Pancreas (tissue), 10 donors: ENCODE data around the gene SNX30. TPM values are rescaled to one million over a fixed set of nuclear protein-coding genes. Genes with fewer than 3 reads are reported as not detected.
A peak's percentile ranks its signal among the peaks of the same experiment; 100 is the strongest.

ENCODE experiments used
- ATAC-seq, 4 donors: fragments of 200-7000 bp; cut with Tn5 transposase; one replicate each; pipeline versions ENCODE4 v1.8.0 to v1.9.1; 2020; ENCODE audit warnings: mild to moderate bottlenecking in 4 of 4, moderate library complexity in 4 of 4
- DNase-seq, 6 donors: peaks; one replicate each; pipeline ENCODE4 v3.0.0-alpha.2; 2020
- FAIRE-seq: peaks from 2 replicates; lab custom pipeline; 2012; peaks lifted over from hg19 to GRCh38; lab: Jason Lieb, UNC
- H3K27ac ChIP-seq, 4 donors: fragments of 200-600 bp; sonication (generic); 1 replicate in 3 of 4; 2 replicates in 1 of 4; pipeline versions ENCODE4 v1.5.0 to v1.8.0; 2020
- H3K27me3 ChIP-seq, 4 donors: fragments of 200-600 bp; one replicate each; pipeline ENCODE4 v1.8.0; 2021
- H3K36me3 ChIP-seq, 3 donors: fragments of 200-600 bp; sonication (generic) in 1 of 3; one replicate each; pipeline versions ENCODE4 v1.5.0 to v1.8.0; 2020 to 2021
- H3K4me1 ChIP-seq, 3 donors: fragments of 200-600 bp; one replicate each; pipeline ENCODE4 v1.8.0; 2021
- H3K4me3 ChIP-seq, 4 donors: fragments of 200-600 bp; sonication (generic) in 2 of 4; one replicate each; pipeline versions ENCODE4 v1.5.0 to v1.8.0; 2020 to 2021
- H3K9me3 ChIP-seq, 4 donors: fragments of 200-600 bp; one replicate each; pipeline ENCODE4 v1.8.0; 2021
- CTCF ChIP-seq, 4 donors: fragments of 200-600 bp; sonication (generic) in 3 of 4; IDR thresholded peaks; one replicate each; pipeline versions ENCODE4 v1.5.0 to v1.8.0; 2021; ENCODE audit warnings: antibody characterized with exemption in 4 of 4
- WGBS, 2 donors: extraction: QIAGEN DNeasy Blood & Tissue Kit; methylation state at CpG; one replicate each; pipeline ENCODE4 v1.1.7; 2013; 5-methylcytosine and 5-hydroxymethylcytosine counted together
- intact Hi-C, 3 donors: fragments of 100-400 bp; cut with DNase I; formaldehyde crosslinking; loops; one replicate each; pipeline versions ENCODE4 v1.11.1 to v1.14.2; 2022
- polyA plus RNA-seq, 2 donors: library from polyadenylated mRNA; stranded (reverse); fragments of 200-250 nt; gene quantifications; one replicate each; pipeline ENCODE4 v1.2.3, GENCODE V29; 2013
- total RNA-seq, 6 donors: library from RNA; stranded (reverse); fragmentation: NEBNext Ultra II Directional in 4 of 6; extraction: Animal tissue kit (Norgen Biotek cat#: 25700) in 4 of 6; gene quantifications; one replicate each; pipeline versions ENCODE4 v1.2.1 to v1.2.4, GENCODE V29; 2021 to 2023
- donor health status: healthy with polysubstance abuse.
- donor health status: DM: no; HTN: no; CAD: no; lungs with moderate emphysema.
- donor health status: DM: no; HTN: no; CAD: no.
- donor health status: control.
- donor health status: control.
- donor health status: Bipolar disorder and iron deficiency.
- donor health status: DM: yes; HTN: yes; CAD: no.
- donor health status: DM: no; HTN: no; CAD: no.
- donor health status: DM: no; HTN: no; CAD: no.
- donor health status: DM: yes; HTN: yes; CAD: no.

SNX30 gene
- total and polyA plus RNA-seq, 8 donors = 2.1 to 8.2 (median 4.1) TPM

GRCh38 chr9:112750764-112751055 is 150 bp downstream of the SNX30 start:
- Histone ChIP-seq H3K9me3 (no peaks in the 10 kb centered on the region), H3K27ac (peak overlapping the region; percentile 11 to 73 (median 54)), H3K27me3 (no peaks in the 10 kb centered on the region), H3K4me3 (peak overlapping the region; percentile 62 to 98 (median 94)), H3K36me3 (no peaks in the 10 kb centered on the region), H3K4me1 (peaks cover 0 to 15% (median 5%) of the 10 kb centered on the region in 3 donors)
- no peak for TF ChIP-seq CTCF (IDR thresholded peaks at IDR 0.05)
- ATAC-seq (peak; percentile 7 to 43 (median 12)), FAIRE-seq (no peak), DNase-seq (no peak)
- 0% methylated on average over 4 to 50 of the region's 50 CpGs for WGBS, 2 donors
- intact Hi-C loops = no loop called here

DNA sequence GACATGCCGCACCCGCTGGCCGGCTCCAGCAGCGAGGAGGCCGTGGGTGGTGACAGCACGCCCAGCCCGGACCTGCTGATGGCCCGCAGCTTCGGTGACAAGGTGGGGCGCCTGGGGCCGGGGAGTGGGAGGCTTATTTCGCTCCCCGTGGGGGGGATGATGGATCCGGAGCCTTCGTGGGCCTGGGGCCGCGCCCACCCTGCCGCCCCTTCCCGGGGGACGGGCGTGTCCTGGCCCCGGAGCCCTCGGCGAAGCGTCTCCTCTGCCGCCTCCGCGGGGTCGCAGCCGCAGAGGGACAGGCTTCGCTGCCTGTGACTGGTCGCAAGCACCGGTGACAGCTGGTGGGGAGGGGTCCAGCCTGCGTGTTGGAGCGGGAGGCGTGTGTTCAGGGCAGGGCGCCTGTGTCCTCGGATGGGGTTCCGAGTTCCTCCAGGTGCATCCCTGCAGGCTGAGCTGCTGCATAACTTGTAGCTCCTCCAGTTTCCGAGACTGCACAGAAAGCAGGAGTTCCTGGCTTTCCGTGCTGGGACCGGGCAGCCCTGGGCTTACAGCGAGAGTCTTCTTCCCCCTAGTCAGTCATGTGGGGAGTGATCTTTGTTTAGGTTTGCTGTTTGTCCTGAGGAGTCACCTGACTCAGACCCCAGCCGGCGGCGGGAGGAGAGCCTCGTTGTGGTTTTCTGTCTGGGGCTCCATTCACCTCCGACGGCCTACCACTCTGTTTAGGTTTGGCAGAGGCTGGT is 666 bp downstream of the SNX30 start:
- DNase-seq (peak; percentile 31 to 83 (median 54)), ATAC-seq (peak; percentile 13 to 36 (median 31)), FAIRE-seq (no peak)
- H3K36me3 ChIP-seq = no peaks in the 10 kb centered on the region
- H3K9me3 ChIP-seq = no peaks in the 10 kb centered on the region
- intact Hi-C loops = no loop called here
- no peaks in the 10 kb centered on the region for H3K27me3 ChIP-seq
- H3K27ac ChIP-seq = peak overlapping the region; percentile 11 to 73 (median 54)
- H3K4me3 ChIP-seq = peak overlapping the region; percentile 62 to 98 (median 94)
- WGBS, 2 donors = 1% methylated on average over 49 of the region's 49 CpGs
- peaks cover 0 to 15% (median 5%) of the 10 kb centered on the region in 3 donors for H3K4me1 ChIP-seq
- TF ChIP-seq CTCF (IDR thresholded peaks at IDR 0.05) = no peak

- no peak for ATAC-seq
- Histone ChIP-seq H3K27me3 (no peaks in the 10 kb centered on the region), H3K4me3 (no peak overlapping the region), H3K9me3 (no peaks in the 10 kb centered on the region), H3K36me3 (no peaks in the 10 kb centered on the region), H3K27ac (no peak overlapping the region), H3K4me1 (peaks cover 0 to 15% (median 5%) of the 10 kb centered on the region in 3 donors)
- DNase-seq = no peak
- intact Hi-C loops = no loop called here
- WGBS, 2 donors = 79 to 82% methylated on average over 6 of the region's 6 CpGs
- no peak for TF ChIP-seq CTCF (IDR thresholded peaks at IDR 0.05)
- no peak for FAIRE-seq
Measured at GRCh38 chr9:112752334-112753125, 2.0 kb downstream of the SNX30 start.

DNA sequence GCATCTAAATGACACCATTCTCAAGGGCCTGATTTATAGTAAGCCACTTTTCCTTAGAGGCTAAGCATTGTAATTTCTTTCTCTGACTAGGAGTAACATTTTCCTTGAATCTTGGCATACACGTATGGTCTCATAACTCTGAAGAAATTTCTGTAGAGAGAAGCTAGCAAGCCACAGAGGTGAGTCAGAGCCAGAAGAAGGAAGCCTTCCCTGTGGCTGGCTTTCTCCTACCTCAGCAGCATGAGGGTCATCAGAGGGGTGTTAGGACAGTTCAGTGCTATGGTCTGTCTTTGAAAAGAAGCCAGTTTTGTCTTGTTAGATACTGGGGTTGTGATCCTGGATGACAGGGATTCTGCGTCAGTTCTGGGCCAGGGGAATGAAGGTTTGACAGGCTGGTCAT is 3.2 kb downstream of the SNX30 start:
- Histone ChIP-seq H3K4me3 (no peak overlapping the region), H3K27ac (no peak overlapping the region), H3K27me3 (no peaks in the 10 kb centered on the region), H3K36me3 (no peaks in the 10 kb centered on the region), H3K4me1 (peaks cover 0 to 15% (median 5%) of the 10 kb centered on the region in 3 donors), H3K9me3 (no peaks in the 10 kb centered on the region)
- 87 to 90% methylated on average over 2 of the region's 2 CpGs for whole genome bisulfite sequencing, 2 donors
- no peak for ATAC-seq
- no peak for TF ChIP-seq CTCF (IDR thresholded peaks at IDR 0.05)
- FAIRE-seq = no peak
- intact Hi-C loops = no loop called here
- no peak for DNase-seq
